Measurements from ENCODE around the gene APOBEC2.

APOBEC2 gene

GRCh38 chr6:41038205-41038604, 14.8 kb upstream of the APOBEC2 start:
- no peak for DNase-seq

GRCh38 chr6:41039060-41039998, 13.7 kb upstream of the APOBEC2 start, which contains the start of gene UNC5CL:
Gene UNC5CL, minus strand, starts transcription at chr6:41039221. Its CDS starts 4,147 bp downstream, at chr6:41035074.
- no peak for DNase-seq

DNA sequence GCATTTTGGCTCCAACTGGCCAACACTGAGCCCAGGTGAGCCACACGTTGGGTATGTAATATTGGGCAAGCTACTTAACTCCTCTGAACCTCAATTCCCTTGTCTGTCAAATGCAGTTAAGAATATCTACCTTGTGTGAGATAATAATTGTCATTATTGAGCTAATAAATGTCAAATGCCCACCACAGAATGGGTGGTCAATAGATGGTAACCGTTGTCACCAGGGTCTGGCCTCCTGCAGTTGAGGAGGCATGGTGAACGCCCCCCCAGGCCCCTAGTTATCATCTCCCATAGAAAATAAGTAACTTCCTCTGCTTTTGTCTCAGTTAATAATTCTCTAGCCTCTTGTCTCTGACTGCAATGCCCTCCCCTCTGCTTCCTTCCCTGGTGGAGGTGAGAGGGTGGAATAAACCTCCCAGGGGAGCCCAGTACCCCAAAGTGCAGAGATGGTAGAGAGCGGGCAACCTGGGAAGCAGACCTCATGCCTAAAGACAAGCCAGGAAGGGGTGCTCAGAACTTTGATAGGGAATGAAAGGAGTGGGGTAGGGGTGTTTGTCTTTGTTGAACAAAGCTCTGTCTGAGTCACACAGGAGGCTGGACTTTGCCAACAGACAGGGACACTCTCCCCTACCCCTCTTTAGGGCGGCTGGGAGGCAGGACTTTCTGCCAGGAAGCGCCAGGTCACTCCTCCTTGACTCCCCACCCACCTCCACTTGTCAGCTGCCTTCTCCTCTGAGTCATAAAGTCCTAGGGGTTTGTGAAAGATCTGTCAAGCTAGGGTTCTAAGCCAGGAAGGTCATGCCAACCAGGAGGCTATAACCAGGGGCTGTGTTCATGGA, 12.7 kb upstream of the APOBEC2 start:
- DNase-seq = no peak

- no peak for DNase-seq
These were observed 12.0 kb upstream of the APOBEC2 start for GRCh38 chr6:41040940-41041536.

GRCh38 chr6:41042226-41043055, 10.6 kb upstream of the APOBEC2 start, which contains the start of gene TSPO2:
Gene TSPO2, plus strand, starts transcription at chr6:41042467. Its CDS starts 519 bp downstream, at chr6:41042986.
- no peak for DNase-seq

DNA sequence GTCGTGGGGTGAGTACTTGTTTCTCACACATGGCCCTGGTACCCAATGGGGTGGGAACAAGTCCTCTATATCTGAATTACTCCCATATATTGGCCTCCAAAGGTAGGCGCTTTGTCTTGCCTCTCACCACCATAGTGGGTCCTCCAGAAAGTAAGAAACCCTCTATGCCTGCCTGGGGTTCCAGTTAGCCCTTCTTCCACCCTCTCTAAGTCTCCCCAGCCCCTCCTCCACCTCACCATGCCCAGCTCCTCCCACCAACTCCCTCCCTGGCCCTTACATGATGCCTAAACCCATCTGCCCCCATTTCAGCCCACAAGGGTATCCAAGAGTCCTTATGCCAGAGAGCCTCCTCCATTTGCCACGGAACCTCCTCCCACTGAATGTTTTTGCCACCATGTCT, 9.9 kb upstream of the APOBEC2 start:
- no peak for DNase-seq

GRCh38 chr6:41045664-41046063, 7.3 kb upstream of the APOBEC2 start:
- no peak for DNase-seq

DNA sequence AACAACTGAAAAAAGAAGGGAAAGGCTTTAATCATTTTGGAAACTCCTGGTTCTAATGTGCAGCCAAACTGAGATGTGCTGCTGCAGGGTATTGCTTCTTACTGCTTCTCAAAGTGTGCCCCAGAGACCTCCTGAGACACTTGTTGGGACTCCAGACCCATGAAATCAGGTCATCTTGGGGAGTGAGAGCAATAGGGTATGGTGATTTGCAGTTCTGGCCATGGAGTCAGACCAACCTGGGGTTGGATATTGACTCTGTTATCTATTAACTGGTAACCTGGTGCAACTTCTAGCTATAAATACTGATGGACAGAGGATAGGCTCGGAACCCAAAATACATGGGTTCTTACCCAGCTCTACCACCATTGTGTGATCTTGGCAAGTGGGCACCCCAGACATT, 6.9 kb upstream of the APOBEC2 start:
- no peak for DNase-seq

DNA sequence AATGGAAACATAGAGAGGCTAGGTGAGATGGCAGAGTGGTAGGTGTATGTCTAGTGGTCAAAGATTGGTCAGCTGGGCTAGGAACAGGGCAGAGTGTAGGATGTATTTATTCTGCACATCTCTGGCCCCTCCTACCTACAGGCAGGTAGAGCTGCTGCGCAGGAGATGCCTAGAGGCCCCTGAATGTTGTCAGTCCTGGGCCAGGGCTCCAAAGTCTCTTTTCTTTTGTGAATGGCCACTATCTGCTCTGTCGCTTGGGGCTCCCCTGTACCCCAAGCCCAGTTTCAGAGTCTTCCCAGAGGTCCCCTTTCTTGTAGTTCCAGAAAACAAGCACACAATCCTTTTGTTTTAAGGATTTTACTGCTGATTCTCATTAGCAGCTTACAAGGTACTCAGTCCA, 5.7 kb upstream of the APOBEC2 start:
- no peak for DNase-seq

DNA sequence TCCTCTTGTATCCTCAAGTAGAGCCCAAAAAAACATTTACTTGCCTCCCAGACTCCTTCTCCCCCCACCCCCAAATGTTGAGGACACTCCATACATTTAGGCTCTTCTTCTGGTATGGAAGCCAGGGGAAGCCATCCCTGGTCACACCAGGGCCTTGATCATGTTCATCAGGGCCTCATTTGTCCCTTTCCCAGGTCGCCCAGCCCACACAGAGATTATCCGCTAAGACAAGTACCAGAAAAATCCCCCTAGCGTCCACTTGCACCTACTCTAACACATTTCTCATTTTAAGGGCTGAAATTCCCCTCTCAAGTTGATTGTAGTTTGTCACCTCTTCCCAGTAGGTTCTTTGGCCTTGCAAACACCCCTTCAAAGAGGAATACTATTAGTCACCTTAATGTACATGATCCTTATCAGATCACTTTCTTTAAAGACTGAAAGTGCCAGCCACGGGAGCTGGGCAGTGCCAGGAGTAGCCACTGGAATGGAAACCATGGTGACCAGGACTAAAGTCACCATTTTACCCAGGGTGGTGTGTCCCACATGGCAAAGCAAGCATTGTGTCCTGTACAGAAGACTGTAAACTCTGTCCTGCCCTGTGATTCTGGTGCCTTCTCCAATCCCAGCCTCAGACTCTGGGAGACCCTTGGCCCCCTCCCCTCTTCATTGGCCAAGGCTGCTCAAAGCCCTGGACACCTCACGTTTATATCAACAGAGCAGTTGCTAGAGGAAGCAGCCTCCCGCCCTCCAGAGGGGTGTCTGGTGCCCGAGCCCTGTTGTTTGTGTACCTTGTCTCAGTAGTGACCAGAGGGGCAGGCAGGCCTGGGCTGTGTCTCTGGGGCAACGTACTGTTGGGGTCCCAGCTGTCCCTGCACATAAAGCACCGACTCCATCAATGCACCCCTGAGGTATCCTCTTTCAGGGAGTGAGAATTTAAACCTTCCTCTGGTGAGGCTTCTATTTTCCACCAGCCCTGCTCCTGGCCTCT, 5.0 kb upstream of the APOBEC2 start:
- DNase-seq = no peak

GRCh38 chr6:41049521-41049920, 3.5 kb upstream of the APOBEC2 start:
- no peak for DNase-seq

DNA sequence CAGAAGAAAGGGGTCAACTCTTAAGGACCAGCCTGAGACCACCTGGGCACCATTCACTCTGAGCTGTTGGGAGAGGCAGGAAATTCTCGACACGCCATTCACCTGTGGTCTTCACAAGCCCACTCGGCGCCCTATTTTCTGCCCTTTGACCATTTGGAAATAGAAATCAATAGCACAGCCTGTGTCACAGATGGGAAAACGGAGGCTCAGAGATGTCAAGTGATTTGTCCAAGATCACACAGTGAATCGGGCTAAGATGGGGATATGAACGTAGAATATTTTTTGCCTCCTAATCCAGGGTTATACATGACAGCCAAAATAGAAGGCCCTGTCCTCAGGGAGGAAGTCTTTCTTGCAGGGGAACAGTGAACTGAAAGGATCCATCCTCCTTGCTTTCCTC, 3.0 kb upstream of the APOBEC2 start:
- no peak for DNase-seq

GRCh38 chr6:41050536-41050935, 2.5 kb upstream of the APOBEC2 start:
- DNase-seq = no peak

DNA sequence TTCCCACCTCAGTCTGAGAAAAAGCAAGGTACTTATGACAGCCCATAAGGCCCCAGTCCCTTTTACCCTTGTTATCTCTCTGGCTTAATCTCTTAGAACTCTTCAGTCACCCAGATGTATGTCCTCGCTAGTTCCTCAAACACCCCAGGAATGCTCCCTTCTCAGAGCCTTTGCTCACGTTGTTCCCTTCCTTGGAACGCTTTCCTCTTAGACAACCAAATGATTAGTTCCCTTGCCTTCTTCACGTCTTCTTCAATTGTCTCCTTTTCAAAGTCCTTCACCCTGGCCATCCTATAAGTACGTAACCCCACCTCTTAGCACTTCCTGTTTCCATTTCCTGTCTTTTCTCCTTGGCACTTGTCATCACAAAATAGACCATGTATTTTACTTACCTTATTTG, 1.1 kb upstream of the APOBEC2 start:
- DNase-seq = no peak

DNA sequence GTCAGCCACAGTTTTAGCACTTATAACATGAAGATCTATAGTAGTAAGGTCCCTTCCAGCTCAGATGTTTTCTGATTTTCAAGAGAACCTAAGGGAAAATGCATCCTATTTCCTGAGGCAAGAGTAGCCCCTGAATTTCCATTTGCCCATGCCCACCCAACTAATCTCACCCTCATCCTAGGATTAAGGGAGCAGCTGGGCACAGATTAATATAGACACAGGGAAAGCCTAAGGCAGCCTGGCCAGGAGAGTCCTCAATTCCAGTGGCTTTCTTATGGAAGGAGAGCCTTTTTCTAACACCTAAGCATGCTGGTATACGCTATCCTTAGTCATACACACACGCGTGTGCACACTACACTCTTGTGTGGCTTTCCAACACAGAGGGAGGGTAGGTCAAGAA, 1.5 kb downstream of the APOBEC2 start:
- no peak for DNase-seq

GRCh38 chr6:41055149-41055548, 2.1 kb downstream of the APOBEC2 start:
- no peak for DNase-seq

GRCh38 chr6:41056768-41057490, 3.9 kb downstream of the APOBEC2 start:
- no peak for DNase-seq

DNA sequence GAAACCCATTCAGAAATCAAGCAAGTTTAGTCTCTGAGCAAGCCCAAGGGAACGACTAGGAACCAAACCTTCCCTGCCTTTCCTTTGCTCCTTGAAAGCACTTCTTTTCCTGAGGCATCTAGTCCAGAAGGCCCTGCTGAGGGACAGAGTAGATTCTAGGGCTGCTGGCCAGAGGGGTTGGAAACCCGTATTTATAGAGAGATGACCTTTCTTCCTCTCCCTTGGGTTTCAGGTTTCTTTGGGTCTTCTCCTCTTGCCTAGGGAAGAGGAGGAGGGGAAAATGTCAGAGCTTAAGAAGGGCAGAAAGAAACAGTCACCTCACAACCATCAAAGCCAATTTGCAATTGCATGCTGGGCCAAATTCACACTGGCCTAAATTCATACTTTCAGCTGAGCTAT, 5.8 kb downstream of the APOBEC2 start:
- no peak for DNase-seq

- no peak for DNase-seq
These were observed 6.6 kb downstream of the APOBEC2 start for GRCh38 chr6:41059556-41059955.

GRCh38 chr6:41061196-41061726, 8.3 kb downstream of the APOBEC2 start:
- no peak for DNase-seq

All from cortex of kidney (tissue), 1 donor.